GM10266 (cell line): ENCODE data around the gene TPCN1.

ENCODE experiments used
- DNase-seq: peaks from one replicate; pipeline ENCODE4 v3.0.0; 2012; ENCODE audit errors: extremely low spot score
- TF ChIP-seq, protein P1 (sequence below): IDR thresholded peaks from 2 replicates; pipeline ENCODE4 v1.5.1; 2012; ENCODE audit warnings: mild to moderate bottlenecking, low read depth; ENCODE audit not compliant: control insufficient read depth, insufficient read depth; ENCODE audit errors: missing control alignments

The TPCN1 gene

DNA sequence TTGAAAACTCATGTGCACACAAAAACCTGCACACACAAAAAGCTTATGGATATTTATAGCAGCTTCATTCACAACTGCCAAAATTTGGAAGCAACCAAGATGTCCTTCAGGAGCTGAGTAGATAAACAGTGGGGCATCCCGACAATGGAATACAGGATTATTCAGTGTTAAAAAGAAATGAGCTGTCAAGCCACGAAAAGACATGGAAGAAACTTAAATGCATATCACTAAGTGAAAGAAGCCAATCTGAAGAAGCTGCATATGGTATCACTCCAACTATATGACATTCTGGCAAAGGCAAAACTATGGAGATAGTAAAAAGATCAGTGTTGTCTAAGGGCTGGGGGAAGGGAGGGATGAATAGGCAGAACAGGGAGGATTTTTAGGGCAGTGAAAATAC is 5.2 kb upstream of the TPCN1 start:
- no peak for DNase-seq
- TF ChIP-seq, protein P1, sequence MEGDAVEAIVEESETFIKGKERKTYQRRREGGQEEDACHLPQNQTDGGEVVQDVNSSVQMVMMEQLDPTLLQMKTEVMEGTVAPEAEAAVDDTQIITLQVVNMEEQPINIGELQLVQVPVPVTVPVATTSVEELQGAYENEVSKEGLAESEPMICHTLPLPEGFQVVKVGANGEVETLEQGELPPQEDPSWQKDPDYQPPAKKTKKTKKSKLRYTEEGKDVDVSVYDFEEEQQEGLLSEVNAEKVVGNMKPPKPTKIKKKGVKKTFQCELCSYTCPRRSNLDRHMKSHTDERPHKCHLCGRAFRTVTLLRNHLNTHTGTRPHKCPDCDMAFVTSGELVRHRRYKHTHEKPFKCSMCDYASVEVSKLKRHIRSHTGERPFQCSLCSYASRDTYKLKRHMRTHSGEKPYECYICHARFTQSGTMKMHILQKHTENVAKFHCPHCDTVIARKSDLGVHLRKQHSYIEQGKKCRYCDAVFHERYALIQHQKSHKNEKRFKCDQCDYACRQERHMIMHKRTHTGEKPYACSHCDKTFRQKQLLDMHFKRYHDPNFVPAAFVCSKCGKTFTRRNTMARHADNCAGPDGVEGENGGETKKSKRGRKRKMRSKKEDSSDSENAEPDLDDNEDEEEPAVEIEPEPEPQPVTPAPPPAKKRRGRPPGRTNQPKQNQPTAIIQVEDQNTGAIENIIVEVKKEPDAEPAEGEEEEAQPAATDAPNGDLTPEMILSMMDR, result no peak

- TF ChIP-seq, protein P1, result no peak
- no peak for DNase-seq
These were observed 577 bp upstream of the TPCN1 start for GRCh38 chr12:113220593-113221180.

DNA sequence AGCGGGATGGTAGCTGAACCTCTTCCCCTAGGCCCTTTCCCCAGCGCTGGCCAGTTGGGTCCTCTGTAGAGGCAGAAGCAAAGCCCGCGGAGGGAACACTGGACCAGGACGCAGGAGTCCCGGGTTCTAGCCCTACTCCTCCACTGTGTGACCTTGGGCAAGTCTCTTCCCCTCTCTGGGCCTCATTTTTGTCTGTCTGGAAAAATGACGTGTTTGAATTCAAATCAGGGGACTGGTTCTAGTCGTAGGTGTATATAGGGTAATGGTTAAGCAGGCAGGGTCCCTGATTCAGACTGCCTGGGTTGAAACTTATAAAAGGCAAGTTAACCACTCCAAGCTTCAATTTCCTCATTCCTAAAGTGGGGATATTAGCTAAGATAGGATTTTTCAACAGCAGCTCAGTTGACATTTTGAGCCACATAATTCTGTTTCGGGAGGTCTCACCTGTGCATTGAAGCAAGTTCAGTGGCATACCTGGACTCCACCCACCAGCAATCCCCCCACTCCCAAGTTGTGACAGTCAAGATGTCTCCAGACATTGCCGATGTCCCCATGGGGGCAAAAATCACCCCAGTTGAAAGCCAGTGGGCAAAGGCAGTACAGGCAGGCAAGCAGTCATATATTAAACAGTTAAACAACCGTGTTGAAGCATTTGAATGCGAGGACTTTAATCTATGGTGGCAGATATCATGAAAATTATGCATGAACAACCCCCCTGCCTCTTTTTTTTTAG is 899 bp downstream of the TPCN1 start:
- TF ChIP-seq, protein P1, result no peak
- DNase-seq, result no peak

- TF ChIP-seq, protein P1, result no peak
- DNase-seq, result no peak
These were observed 1.7 kb downstream of the TPCN1 start for GRCh38 chr12:113222730-113223531.

- DNase-seq, result no peak
- TF ChIP-seq, protein P1, result no peak
These were observed 3.7 kb downstream of the TPCN1 start for GRCh38 chr12:113224955-113225354.

DNA sequence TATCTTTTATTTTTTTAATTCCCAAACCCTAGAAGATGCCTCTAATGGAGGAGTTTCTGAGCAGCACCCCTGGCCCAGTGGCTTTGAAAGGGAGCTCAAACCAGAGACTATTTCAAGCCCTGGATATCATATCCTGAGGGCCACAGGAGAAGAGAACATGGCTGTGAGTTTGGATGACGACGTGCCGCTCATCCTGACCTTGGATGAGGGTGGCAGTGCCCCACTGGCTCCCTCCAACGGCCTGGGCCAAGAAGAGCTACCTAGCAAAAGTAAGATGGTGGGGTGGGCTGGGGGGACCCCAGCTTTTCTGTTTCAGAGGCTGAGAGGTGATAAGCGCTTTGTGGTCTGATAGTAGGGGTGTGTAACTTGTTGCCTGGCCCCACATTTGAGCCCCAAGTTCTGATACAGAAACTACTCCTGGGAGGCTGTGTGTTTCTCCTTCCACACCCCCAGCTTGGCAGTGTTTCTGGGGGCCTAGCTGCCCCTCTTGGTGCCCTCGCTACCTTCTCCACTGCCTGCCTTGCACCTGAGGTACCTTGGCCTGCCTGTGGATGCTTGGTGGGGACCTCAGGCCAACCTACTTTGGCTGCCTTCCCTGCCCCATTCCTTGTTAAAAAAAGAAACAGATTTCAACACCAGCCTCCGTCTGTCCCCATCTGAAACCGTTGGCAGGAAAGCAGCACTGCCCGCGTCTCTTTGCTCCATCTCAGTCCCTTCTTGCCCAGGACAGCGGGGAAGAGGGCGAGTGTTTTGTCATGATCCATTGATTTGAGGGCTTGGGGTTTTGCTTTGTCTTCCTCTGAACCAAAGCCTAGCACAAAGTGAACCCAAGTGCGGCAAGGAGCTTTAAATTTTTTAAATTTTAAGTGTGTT is 5.7 kb downstream of the TPCN1 start:
- no peak for DNase-seq
- TF ChIP-seq, protein P1, result no peak
